CD4-positive, alpha-beta T cell treated with Interleukin-15 for 4 hours (primary cell): ENCODE results near the gene MPO.

ENCODE experiments used
- DNase-seq: peaks from one replicate; pipeline ENCODE4 v3.0.0-alpha.2; 2020; ENCODE audit warnings: low spot score

Gene MPO

GRCh38 chr17:58306131-58306951 is 25.6 kb upstream of the MPO start:
- DNase-seq = no peak

- DNase-seq = no peak
These were observed 24.9 kb upstream of the MPO start for GRCh38 chr17:58305626-58306025.

- DNase-seq = no peak
These were observed 24.2 kb upstream of the MPO start for GRCh38 chr17:58304750-58305486.

- peak; percentile 62 for DNase-seq
These were observed 23.4 kb upstream of the MPO start for GRCh38 chr17:58303971-58304749.

- no peak for DNase-seq
These were observed 22.3 kb upstream of the MPO start for GRCh38 chr17:58302919-58303585.

- DNase-seq = no peak
These were observed 21.6 kb upstream of the MPO start for GRCh38 chr17:58302171-58302918.

GRCh38 chr17:58301504-58302150 is 20.9 kb upstream of the MPO start:
- no peak for DNase-seq

GRCh38 chr17:58300336-58300735 is 19.6 kb upstream of the MPO start:
- DNase-seq = no peak

- DNase-seq = no peak
These were observed 13.3 kb upstream of the MPO start for GRCh38 chr17:58294034-58294433.

- DNase-seq = no peak
These were observed 10.5 kb upstream of the MPO start for GRCh38 chr17:58291246-58291645.

- no peak for DNase-seq
These were observed 9.1 kb upstream of the MPO start for GRCh38 chr17:58289869-58290268.

- no peak for DNase-seq
These were observed 4.7 kb upstream of the MPO start for GRCh38 chr17:58285422-58285810.

- DNase-seq = no peak
These were observed 4.1 kb upstream of the MPO start for GRCh38 chr17:58284613-58285421.

GRCh38 chr17:58283674-58284612 is 3.2 kb upstream of the MPO start:
- no peak for DNase-seq

GRCh38 chr17:58282442-58282841 is 1.7 kb upstream of the MPO start:
- no peak for DNase-seq

GRCh38 chr17:58281511-58282011 is 826 bp upstream of the MPO start:
- no peak for DNase-seq

GRCh38 chr17:58279736-58280479 is 827 bp downstream of the MPO start:
- DNase-seq = no peak
